HG03378 (cell line): ENCODE results near the gene NUPR1.
"Not testable (repeated sequence)": the region's sequence is repeated elsewhere in the genome, so short reads cannot be mapped to it uniquely, and the experiment has no call there.

ENCODE experiments used
- ATAC-seq: cut with Tn5 transposase; IDR thresholded peaks from one replicate; pipeline ENCODE4 v1.9.1; 2021; ENCODE audit warnings: mild to moderate bottlenecking, moderate library complexity; ENCODE audit not compliant: unreplicated experiment

Gene NUPR1, protein sequence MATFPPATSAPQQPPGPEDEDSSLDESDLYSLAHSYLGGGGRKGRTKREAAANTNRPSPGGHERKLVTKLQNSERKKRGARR

DNA sequence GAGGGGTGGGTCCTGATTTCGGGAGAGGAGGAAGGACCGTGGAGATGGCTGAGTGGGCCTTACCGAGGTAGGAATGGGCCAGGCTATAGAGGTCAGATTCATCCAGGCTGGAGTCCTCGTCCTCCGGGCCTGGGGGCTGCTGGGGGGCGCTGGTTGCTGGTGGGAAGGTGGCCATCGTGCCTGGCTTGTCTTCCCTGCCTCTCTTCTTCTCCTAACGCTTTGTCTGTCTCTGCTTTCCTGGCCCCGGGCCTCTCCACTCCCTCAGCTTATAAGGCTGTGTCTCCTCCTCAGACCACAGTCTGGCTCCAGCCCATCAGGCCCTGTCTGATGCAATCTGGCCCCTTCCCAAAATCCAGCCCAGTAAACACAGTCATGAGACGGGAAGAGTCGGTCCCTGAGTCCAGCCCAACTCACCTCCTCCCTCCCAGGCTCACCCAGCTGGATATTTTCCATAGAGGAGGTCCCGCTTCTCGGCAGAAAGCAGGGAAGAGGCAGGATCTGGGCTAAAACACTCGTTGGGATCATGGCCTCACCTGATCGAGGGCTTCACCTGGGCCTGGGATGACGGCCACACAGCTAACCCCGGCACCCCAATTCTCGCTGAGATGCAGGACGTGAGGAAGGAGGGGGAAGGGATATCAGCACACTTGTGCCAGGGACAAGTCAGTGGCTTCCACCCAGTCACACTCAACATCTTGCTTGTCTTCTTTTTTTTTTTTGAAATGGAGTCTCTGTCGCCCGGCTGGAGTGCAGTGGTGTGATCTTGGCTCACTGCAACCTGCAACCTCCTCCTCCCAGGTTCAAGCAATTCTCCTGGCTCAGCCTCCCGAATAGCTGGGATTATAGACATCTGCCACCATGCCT lies at the start of gene NUPR1:
Gene NUPR1, minus strand, starts transcription at position 242 of the 864 bp plus-strand sequence. Its CDS starts 67 bp downstream, at position 175.
- ATAC-seq, result no peak

DNA sequence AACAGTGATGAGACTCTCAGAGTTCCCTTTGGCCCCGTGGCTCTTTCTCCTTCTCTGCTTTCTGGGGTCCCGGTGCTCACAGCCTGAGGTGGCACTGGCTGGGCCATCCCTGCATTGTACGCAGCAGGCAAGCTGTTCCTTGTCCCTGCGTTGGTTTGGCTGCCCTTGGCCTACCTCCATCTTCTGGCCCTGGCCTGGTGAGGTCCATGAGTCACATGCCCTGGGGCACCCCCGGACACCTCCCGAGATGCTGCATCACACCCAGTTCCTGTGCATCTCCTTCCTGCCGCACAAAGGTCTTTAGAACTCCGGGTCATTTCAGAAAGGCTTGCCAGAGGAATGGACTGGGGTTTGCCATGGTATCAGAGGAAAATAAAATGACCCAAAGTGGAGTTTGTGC lies 48.6 kb upstream of the NUPR1 start:
- no peak for ATAC-seq

DNA sequence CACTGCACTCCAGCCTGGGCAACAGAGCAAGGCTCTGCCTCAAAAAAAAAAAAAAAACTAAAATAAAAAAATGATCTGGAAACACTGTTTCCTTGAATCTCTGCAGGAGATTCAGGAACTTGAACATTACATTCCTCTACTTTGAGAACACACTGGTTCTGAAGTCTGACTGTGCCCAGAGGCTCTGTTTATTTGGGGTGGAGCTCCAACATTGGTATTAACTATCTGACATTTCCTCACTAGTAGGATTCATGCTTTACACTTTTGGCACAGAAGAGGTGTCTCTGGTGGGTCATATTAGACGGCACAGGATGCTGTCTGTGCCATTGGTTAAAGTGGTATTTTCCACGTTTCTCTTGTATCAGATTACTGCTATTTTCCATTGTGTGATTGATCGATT lies 47.7 kb upstream of the NUPR1 start:
- ATAC-seq, result no peak

- no peak for ATAC-seq
Measured at GRCh38 chr16:28585674-28586073, 46.9 kb upstream of the NUPR1 start.

- ATAC-seq, result no peak
Measured at GRCh38 chr16:28580726-28581315, 42.0 kb upstream of the NUPR1 start.

- ATAC-seq, result no peak
Measured at GRCh38 chr16:28575446-28576109, 36.8 kb upstream of the NUPR1 start.

DNA sequence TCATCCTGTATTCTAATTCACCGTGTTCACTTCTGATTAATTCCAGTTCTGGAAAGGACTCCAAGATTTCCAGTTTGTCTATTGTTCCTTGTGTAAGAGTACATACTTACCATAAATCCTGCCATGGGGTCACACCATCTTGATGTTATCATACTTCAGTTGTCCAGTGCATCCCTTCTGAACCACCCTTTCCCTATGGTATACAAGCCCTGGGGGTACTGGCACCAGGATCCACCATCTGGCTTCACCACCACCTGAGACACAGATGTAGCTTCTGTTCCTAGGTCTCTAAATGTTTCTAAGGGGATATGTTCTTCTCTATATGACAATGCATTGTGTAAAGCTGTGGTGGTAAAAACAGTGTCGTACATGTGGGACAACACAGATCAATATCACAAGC lies 36.2 kb upstream of the NUPR1 start:
- no peak for ATAC-seq

GRCh38 chr16:28573738-28574718 lies 35.3 kb upstream of the NUPR1 start:
- no peak for ATAC-seq

DNA sequence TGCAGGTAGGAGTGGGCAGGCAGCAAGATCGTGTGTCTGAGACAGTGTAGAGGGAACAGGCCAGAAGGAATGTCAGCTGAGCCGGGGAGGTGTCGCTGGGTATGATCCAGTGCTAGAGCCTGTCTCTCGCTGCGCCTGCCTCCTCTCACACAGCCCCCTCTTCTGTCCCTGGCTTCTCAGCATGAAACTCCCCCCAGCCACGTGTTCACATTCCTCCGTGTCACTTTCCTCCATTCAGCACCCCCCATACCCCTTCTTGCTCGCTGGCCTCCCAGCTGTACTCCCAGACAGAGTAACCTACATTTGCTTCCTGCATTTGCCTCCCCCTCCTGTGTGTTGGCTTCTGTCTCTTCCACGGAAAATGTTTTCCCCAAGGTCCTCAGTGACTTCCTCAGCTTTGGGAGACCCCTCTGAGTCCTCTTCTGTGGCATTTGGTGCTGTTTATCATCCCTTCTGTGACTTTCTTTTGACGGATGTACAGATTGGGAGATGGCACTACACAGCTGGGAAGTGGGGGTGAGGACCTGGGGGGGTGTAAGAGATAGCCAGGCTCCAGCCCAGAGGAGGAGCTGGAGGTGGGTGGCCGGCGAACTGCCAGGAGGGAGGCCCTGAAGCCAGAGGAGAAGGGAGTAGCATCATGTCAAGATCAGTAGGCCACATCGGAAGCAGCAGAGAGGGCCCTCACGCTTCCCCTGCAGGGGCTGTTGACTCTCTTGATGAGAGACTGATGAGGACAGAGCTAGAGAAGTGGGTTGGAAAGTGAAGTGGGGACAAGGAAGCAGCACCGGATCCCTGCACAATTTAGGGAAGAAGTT lies 34.1 kb upstream of the NUPR1 start:
- ATAC-seq, result no peak

DNA sequence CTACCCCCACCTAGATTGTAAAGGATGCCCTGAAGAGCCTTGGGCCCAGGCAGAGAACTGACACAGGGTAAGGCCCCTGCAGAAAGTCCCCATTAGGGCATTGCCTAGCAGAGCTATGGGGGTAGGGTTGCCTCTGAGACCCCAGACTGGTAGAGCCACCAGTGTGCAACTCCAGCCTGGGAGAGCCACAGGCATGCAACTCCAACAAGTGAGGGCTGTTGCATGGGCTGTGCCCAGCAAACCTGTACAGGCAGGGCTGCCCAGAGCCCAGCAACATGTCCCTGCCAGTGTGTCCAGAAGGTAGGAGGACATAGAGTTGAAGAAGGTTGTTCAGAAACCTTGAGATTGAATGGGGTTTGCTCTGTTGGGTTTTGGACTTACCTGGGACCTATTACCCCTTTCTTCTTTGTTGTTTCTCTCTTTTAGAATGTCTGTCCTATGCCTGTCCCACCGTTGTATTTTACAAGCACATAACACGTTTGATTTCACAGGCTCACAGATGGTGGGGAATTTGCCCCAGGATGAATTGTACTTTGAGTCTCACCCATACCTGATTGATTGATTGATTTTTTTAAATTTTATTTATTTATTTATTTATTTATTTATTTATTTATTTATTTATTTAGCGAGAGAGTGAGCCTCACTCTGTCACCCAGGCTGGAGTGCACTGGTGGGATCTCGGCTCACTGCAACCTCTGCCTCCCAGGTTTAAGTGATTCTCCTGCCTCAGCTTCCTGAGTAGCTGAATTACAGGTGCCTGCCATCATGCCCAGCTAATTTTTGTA lies 31.4 kb upstream of the NUPR1 start:
- no peak for ATAC-seq

GRCh38 chr16:28569021-28569420 lies 30.2 kb upstream of the NUPR1 start:
- ATAC-seq, result no peak

GRCh38 chr16:28567292-28567691 lies 28.5 kb upstream of the NUPR1 start:
- ATAC-seq, result no peak

DNA sequence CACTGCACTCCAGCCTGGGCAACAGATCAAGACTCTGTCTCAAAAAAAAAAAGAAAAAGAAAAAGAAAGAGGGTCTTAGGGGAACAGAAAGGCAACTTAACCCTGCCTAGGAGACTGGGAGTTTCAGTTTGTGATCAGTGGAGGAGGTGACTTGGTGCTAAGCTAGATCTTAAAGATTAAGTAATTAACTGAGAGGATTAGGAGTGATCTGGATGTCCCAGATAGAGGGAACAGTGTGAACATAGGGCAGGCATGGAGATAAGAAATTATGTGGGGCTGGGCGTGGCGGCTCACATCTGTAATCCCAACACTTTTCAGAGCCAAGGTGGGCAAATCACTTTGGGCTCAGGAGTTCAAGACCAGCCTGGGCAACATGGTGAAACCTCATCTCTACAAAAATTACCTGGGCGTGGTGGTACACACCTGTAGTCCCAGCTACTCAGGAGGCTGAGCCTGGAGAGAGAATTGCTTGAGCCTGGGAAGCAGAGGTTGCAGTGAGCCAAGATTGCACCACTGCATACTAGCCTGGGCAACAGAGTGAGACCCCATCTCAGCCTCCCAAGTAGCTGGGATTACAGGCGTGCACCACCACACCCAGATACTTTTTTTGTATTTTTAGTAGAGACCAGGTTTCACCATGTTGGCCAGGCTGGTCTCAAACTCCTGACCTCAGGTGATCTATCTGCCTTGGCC lies 27.6 kb upstream of the NUPR1 start:
- not testable (repeated sequence) for ATAC-seq

- no peak for ATAC-seq
Measured at GRCh38 chr16:28563218-28563617, 24.4 kb upstream of the NUPR1 start.

- ATAC-seq, result no peak
Measured at GRCh38 chr16:28562199-28562598, 23.4 kb upstream of the NUPR1 start.

DNA sequence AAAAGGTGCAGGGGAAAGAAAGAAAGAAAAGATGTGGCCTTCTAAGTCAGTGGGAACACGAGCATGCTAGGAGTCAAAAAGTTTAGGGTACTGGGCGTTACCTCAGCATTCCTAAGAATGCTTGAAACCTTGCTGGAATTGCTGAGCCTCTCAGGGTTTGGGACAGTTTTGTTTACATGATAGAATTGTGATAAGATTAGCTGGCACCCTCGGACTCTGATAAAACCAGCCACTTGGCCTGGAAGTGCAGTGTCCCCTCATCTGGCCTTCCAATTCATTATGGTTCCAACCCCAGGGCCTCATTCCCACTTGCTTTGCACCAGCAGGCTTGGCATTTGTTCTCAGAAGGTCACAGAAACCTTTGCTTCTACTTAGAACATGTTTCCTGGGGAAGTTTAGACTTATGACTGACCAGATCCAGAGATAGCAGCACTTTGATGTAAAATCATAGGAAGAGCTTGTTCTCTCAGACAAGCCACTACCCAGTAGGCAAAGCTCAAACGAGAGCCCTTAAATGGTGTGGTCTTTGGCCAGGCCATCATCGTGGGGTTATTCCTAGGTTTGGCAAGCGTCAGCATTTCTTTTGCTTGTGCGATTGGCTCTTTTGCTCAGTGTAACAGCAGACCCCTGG lies 22.9 kb upstream of the NUPR1 start:
- ATAC-seq, result no peak

- no peak for ATAC-seq
Measured at GRCh38 chr16:28558456-28558855, 19.7 kb upstream of the NUPR1 start.

DNA sequence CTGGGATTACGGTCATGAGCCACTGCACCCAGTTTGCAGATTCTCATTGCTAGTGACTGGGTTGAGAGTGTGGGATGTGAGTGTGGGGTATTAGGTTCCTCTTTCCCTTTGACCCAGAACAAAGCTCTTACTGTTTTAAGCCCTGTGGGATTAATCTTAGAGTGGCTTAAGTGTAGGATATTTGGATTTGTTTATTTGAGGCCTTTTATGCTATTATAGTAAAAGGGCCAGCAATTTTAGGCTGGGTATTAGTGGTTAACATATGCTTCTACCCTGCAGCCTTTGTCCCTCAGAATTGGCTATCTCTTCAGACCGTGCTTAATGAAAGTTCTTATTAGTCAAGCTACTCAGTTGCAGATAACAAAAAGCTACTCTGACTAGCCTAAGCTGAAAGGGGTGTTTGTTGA lies 18.1 kb upstream of the NUPR1 start:
- no peak for ATAC-seq
